SK-N-SH (cell line): Measurements from ENCODE around the gene PPARD.

Experiments
- POLR2AphosphoS5 ChIP-seq: IDR thresholded peaks from 2 replicates; pipeline ENCODE4 v1.6.1; 2012; ENCODE audit warnings: low read depth, low read length
- RAD21 ChIP-seq: IDR thresholded peaks from 2 replicates; pipeline ENCODE4 v1.6.1; 2012; ENCODE audit warnings: mild to moderate bottlenecking, low read length
- RCOR1 ChIP-seq: fragments of 150-350 bp; IDR thresholded peaks from 2 replicates; pipeline ENCODE4 v1.6.1; 2017; ENCODE audit warnings: antibody characterized with exemption, low read length
- TF ChIP-seq, protein P1 (sequence below): fragments of 200-600 bp; sonication (generic); IDR thresholded peaks from 2 replicates; pipeline ENCODE4 v1.6.1; 2017; ENCODE audit warnings: antibody characterized with exemption, mild to moderate bottlenecking, moderate library complexity
- TF ChIP-seq, protein P2 (sequence below): IDR thresholded peaks from 2 replicates; pipeline ENCODE4 v1.6.1; 2012; ENCODE audit warnings: mild to moderate bottlenecking, low read depth, low read length, moderate library complexity

DNA sequence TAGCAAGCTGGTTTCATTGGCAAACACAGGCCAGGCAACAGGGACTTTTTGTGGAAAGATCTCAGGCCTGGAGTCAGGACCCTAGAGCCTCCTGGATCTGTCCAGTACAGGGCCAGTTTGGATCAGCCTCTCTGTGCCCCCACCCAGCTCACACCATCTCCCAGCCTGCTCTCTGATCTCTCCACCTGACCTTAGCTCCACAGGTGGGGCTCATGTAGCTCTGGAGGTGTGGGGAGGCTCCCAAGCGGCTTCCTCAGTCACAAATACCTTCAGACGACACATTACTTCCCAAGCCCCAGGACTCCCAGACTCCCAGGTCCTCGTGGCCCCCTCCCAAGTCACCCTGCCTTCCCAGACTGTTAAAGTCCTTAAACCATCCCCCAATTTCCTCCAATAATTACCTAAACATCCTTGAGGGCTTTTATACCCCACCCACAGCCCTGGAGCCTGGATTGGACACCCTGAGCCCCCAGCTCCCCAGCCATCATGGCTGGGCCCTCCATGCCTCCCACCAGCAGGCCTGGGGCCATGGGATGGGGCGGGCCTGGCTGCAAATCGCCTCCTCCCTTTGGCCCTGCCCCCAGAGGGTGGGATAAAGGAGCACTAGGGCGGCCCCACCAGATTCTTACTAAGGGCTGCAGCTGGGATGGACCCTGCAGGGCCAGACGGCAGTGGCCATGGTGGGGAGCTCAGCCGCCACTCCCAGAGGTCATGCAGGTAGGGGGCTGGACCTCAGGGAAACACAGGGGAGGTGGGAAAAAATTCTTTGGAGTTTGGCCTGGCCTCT lies 93.9 kb downstream of the PPARD start:
- TF ChIP-seq RCOR1 (no peak), POLR2AphosphoS5 (no peak), RAD21 (no peak)
- TF ChIP-seq, protein P1, sequence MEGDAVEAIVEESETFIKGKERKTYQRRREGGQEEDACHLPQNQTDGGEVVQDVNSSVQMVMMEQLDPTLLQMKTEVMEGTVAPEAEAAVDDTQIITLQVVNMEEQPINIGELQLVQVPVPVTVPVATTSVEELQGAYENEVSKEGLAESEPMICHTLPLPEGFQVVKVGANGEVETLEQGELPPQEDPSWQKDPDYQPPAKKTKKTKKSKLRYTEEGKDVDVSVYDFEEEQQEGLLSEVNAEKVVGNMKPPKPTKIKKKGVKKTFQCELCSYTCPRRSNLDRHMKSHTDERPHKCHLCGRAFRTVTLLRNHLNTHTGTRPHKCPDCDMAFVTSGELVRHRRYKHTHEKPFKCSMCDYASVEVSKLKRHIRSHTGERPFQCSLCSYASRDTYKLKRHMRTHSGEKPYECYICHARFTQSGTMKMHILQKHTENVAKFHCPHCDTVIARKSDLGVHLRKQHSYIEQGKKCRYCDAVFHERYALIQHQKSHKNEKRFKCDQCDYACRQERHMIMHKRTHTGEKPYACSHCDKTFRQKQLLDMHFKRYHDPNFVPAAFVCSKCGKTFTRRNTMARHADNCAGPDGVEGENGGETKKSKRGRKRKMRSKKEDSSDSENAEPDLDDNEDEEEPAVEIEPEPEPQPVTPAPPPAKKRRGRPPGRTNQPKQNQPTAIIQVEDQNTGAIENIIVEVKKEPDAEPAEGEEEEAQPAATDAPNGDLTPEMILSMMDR: no peak
- TF ChIP-seq, protein P2, sequence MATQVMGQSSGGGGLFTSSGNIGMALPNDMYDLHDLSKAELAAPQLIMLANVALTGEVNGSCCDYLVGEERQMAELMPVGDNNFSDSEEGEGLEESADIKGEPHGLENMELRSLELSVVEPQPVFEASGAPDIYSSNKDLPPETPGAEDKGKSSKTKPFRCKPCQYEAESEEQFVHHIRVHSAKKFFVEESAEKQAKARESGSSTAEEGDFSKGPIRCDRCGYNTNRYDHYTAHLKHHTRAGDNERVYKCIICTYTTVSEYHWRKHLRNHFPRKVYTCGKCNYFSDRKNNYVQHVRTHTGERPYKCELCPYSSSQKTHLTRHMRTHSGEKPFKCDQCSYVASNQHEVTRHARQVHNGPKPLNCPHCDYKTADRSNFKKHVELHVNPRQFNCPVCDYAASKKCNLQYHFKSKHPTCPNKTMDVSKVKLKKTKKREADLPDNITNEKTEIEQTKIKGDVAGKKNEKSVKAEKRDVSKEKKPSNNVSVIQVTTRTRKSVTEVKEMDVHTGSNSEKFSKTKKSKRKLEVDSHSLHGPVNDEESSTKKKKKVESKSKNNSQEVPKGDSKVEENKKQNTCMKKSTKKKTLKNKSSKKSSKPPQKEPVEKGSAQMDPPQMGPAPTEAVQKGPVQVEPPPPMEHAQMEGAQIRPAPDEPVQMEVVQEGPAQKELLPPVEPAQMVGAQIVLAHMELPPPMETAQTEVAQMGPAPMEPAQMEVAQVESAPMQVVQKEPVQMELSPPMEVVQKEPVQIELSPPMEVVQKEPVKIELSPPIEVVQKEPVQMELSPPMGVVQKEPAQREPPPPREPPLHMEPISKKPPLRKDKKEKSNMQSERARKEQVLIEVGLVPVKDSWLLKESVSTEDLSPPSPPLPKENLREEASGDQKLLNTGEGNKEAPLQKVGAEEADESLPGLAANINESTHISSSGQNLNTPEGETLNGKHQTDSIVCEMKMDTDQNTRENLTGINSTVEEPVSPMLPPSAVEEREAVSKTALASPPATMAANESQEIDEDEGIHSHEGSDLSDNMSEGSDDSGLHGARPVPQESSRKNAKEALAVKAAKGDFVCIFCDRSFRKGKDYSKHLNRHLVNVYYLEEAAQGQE: no peak
